HepG2 (cell line): ENCODE measurements around the gene SYAP1. TPM values are rescaled to one million over a fixed set of nuclear protein-coding genes. Genes with fewer than 3 reads are reported as not detected.

Experiments used
- ATAC-seq: fragments of 200-7000 bp; cut with Tn5 transposase; 3 replicates; pipeline ENCODE4 v1.9.1; 2020; ENCODE audit warnings: mild to moderate bottlenecking, moderate library complexity
- BruUV-seq: library from RNA; stranded (reverse); fragments of 400-500 nt; replicated peaks from 2 replicates; lab custom pipeline; 2021; lab: Mats Ljungman, UMichigan
- CTCF ChIA-PET: fragments of 300-600 bp; formaldehyde crosslinking; extraction: SDS; loops from one replicate; lab custom pipeline; 2021; ENCODE audit warnings: low total read pairs, inconsistent platforms, low intra/inter-chr PET ratio; lab: Yijun Ruan, JAX
- POLR2A ChIA-PET: fragments of 350-600 bp; sonication (Branson Sonifier 250); formaldehyde crosslinking; loops from one replicate; lab custom pipeline; 2020; ENCODE audit warnings: antibody characterized with exemption, inconsistent platforms; lab: Yijun Ruan, JAX
- DNase-seq: peaks from one replicate; pipeline ENCODE4 v3.0.0-alpha.2; 2015; ENCODE audit warnings: low spot score
- FAIRE-seq: peaks from 3 replicates; lab custom pipeline; 2011; peaks lifted over from hg19 to GRCh38; lab: Jason Lieb, UNC
- H2AFZ ChIP-seq: one replicate; pipeline ENCODE4 v1.6.1; 2011; ENCODE audit warnings: low read length, inconsistent platforms
- H3K27ac ChIP-seq: fragments of 300-600 bp; 3 replicates; pipeline ENCODE4 v1.8.0; 2011; ENCODE audit warnings: mixed run types, mild to moderate bottlenecking, mixed read lengths, low read length, inconsistent platforms; ENCODE audit not compliant: insufficient read depth; ENCODE audit errors: extremely low read length
- H3K27me3 ChIP-seq, 2 experiments: fragments of 200-600 bp in 1 of 2; 2 replicates in 1 of 2; 3 replicates in 1 of 2; pipeline versions ENCODE4 v1.6.0 to v1.8.0; 2011; ENCODE audit warnings: low read length in 2 of 2, mild to moderate bottlenecking in 2 of 2, moderate library complexity in 2 of 2, inconsistent platforms in 1 of 2; ENCODE audit not compliant: insufficient read depth in 2 of 2, control insufficient read depth in 1 of 2
- H3K36me3 ChIP-seq, 2 experiments: fragments of 200-600 bp in 1 of 2; replicated peaks in 1 of 2; 2 replicates in 1 of 2; 3 replicates in 1 of 2; pipeline versions ENCODE4 v1.5.1 to v1.8.0; 2011; ENCODE audit warnings: low read length in 2 of 2, inconsistent platforms in 1 of 2; ENCODE audit not compliant: insufficient read depth in 2 of 2, control insufficient read depth in 1 of 2
- H3K4me1 ChIP-seq: 2 replicates; pipeline ENCODE4 v1.5.1; 2012; ENCODE audit warnings: low read length, inconsistent platforms; ENCODE audit not compliant: insufficient read depth
- H3K4me2 ChIP-seq: 2 replicates; pipeline ENCODE4 v1.6.0; 2011; ENCODE audit warnings: low read depth, low read length, inconsistent platforms
- H3K4me3 ChIP-seq, 3 experiments: fragments of 200-600 bp in 1 of 3; sonication (generic), shearing (Covaris generic) in 1 of 3; replicated peaks in 1 of 3; 2 replicates each; pipeline ENCODE4 v1.5.1; 2011 to 2016; ENCODE audit warnings: low read length in 3 of 3, inconsistent platforms in 2 of 3, low read depth in 2 of 3, mild to moderate bottlenecking in 2 of 3, control low read depth in 1 of 3, mixed read lengths in 1 of 3; ENCODE audit not compliant: insufficient read depth in 1 of 3
- H3K79me2 ChIP-seq: one replicate; pipeline ENCODE4 v1.6.1; 2011; ENCODE audit warnings: low read length, inconsistent platforms; ENCODE audit not compliant: insufficient read depth
- H3K9ac ChIP-seq: 2 replicates; pipeline ENCODE4 v1.6.0; 2011; ENCODE audit warnings: mild to moderate bottlenecking, low read depth, low read length, inconsistent platforms; ENCODE audit not compliant: insufficient read depth
- H3K9me3 ChIP-seq: 2 replicates; pipeline ENCODE4 v1.5.1; 2012; ENCODE audit warnings: mild to moderate bottlenecking, low read length
- H4K20me1 ChIP-seq: 2 replicates; pipeline ENCODE4 v1.6.0; 2011; ENCODE audit warnings: inconsistent platforms, mild to moderate bottlenecking, low read length, moderate library complexity; ENCODE audit not compliant: insufficient read depth
- ARID5B ChIP-seq: IDR thresholded peaks from 2 replicates; pipeline ENCODE4 v1.4.0; 2020; ENCODE audit warnings: mild to moderate bottlenecking, missing genetic modification reagents
- ARNTL ChIP-seq: sonication (generic); formaldehyde crosslinking; IDR thresholded peaks from 2 replicates; pipeline ENCODE4 v1.4.0; 2020; ENCODE audit warnings: mild to moderate bottlenecking, missing genetic modification reagents
- HOXA9 ChIP-seq: sonication (generic); formaldehyde crosslinking; IDR thresholded peaks from 2 replicates; pipeline ENCODE4 v1.8.1; 2022; ENCODE audit warnings: missing genetic modification reagents, mild to moderate bottlenecking, moderate library complexity, borderline replicate concordance
- KMT2A ChIP-seq: sonication (generic); formaldehyde crosslinking; IDR thresholded peaks from 2 replicates; pipeline ENCODE4 v1.4.0; 2020; ENCODE audit warnings: missing genetic modification reagents
- NFRKB ChIP-seq: fragments of 450-650 bp; IDR thresholded peaks from 2 replicates; pipeline ENCODE4 v1.6.1; 2017
- NR2F1 ChIP-seq, 2 experiments: fragments of 450-650 bp in 1 of 2; formaldehyde crosslinking in 1 of 2; IDR thresholded peaks; 2 replicates each; pipeline versions ENCODE4 v1.5.0 to v1.6.1; 2016 to 2020; ENCODE audit warnings: mild to moderate bottlenecking in 1 of 2, missing compliant biosample characterization in 1 of 2, missing genetic modification reagents in 1 of 2, moderate library complexity in 1 of 2
- NR2F6 ChIP-seq, 2 experiments: IDR thresholded peaks; 2 replicates each; pipeline ENCODE4 v1.6.1; 2016; ENCODE audit warnings: antibody characterized with exemption in 1 of 2, mild to moderate bottlenecking in 1 of 2
- RARA ChIP-seq: IDR thresholded peaks from 2 replicates; pipeline ENCODE4 v1.6.1; 2016; ENCODE audit warnings: missing genetic modification reagents, missing compliant biosample characterization
- RXRB ChIP-seq: IDR thresholded peaks from 2 replicates; pipeline ENCODE4 v1.6.1; 2016; ENCODE audit warnings: borderline replicate concordance, missing genetic modification reagents, missing compliant biosample characterization
- SOX5 ChIP-seq: IDR thresholded peaks from 2 replicates; pipeline ENCODE4 v1.6.1; 2016; ENCODE audit warnings: borderline replicate concordance
- TEAD3 ChIP-seq: optimal IDR thresholded peaks from 2 replicates; pipeline ENCODE3; 2016; ENCODE audit warnings: borderline replicate concordance
- ZIK1 ChIP-seq: sonication (generic); formaldehyde crosslinking; IDR thresholded peaks from 2 replicates; pipeline ENCODE4 v1.5.0; 2020; ENCODE audit warnings: mild to moderate bottlenecking, low read depth, missing genetic modification reagents, borderline replicate concordance
- ZNF432 ChIP-seq: sonication (generic); formaldehyde crosslinking; IDR thresholded peaks from 2 replicates; pipeline ENCODE4 v1.5.0; 2020; ENCODE audit warnings: missing genetic modification reagents, mild to moderate bottlenecking, borderline replicate concordance
- ZNF740 ChIP-seq: sonication (generic); formaldehyde crosslinking; IDR thresholded peaks from 2 replicates; pipeline ENCODE4 v1.4.0; 2020; ENCODE audit warnings: missing genetic modification reagents
- ZNF770 ChIP-seq: sonication (generic); formaldehyde crosslinking; IDR thresholded peaks from 2 replicates; pipeline ENCODE4 v1.5.0; 2020; ENCODE audit warnings: mild to moderate bottlenecking, missing genetic modification reagents
- WGBS: methylation state at CpG from one replicate; pipeline ENCODE4 v1.1.6; 2017; ENCODE audit warnings: low lambda C conversion rate; 5-methylcytosine and 5-hydroxymethylcytosine counted together
- in situ Hi-C: cut with HindIII; loops from 2 replicates; pipeline ENCODE4 v1.10.0; 2017; ENCODE audit warnings: low pct_unique_long_range_greater_than_20kb; ENCODE audit not compliant: extremely low pct_ligation_motif_present
- intact Hi-C: fragments of 100-400 bp; cut with micrococcal nuclease; formaldehyde crosslinking; loops from one replicate; pipeline ENCODE4 v1.10.0; 2022; ENCODE audit not compliant: unreplicated experiment
- polyA plus RNA-seq, 8 experiments: library from polyadenylated mRNA; depleted of rRNA in 3 of 8; stranded (reverse) in 7 of 8; unstranded in 1 of 8; fragments of >200 nt; fragmentation: Illumina TruSeq in 4 of 8; extraction: Trizol in 4 of 8; gene quantifications; 2 replicates each; pipeline versions ENCODE4 v1.2.1 to v1.2.3, GENCODE V29; 2011 to 2016; ENCODE audit warnings: low read depth in 4 of 8, missing spikeins in 1 of 8, mixed read lengths in 1 of 8; ENCODE audit not compliant: insufficient read depth in 1 of 8
- total RNA-seq, 5 experiments: library from RNA; depleted of rRNA; stranded (reverse); fragments of >200 nt; fragmentation: Illumina TruSeq; extraction: Trizol; gene quantifications; 2 replicates each; pipeline ENCODE4 v1.2.3, GENCODE V29; 2016; ENCODE audit warnings: low read depth in 1 of 5

Gene SYAP1
- total and polyA plus RNA-seq, 2 of the 13 experiments (the other 11 are each of a cell fraction or from before 2014, with no cell fraction given): 4.9 to 18.5 TPM

- H3K4me3 ChIP-seq: no peak overlapping the region
- no peaks in the 10 kb centered on the region for H4K20me1 ChIP-seq
- no TSS peak for BruUV-seq
- WGBS: 33% methylated on average over 7 of the region's 8 CpGs
- peaks cover 8% of the 10 kb centered on the region for H3K79me2 ChIP-seq
- no peak overlapping the region for H2AFZ ChIP-seq
- peak overlapping the region; percentile 12; the same call in 1 of the 2 replicates for H3K4me2 ChIP-seq
- H3K9ac ChIP-seq: no peak overlapping the region
- TF ChIP-seq SOX5 (CRISPR knock-in tag) (peak; percentile 16; the same call in 1 of the 2 replicates), ZIK1 (CRISPR knock-in tag) (no peak), KMT2A (CRISPR knock-in tag) (no peak), ARNTL (CRISPR knock-in tag) (0 out of 2 replicates have a peak, but pooled peaks have one; percentile 53), HOXA9 (CRISPR knock-in tag) (no peak), ARID5B (CRISPR knock-in tag) (peak; percentile 34; the same call in 1 of the 2 replicates), ZNF432 (CRISPR knock-in tag) (no peak), NR2F1 (CRISPR knock-in tag; IDR thresholded peaks at IDR 0.05) (peak; percentile 43 to 50; a peak in 2 of 4 replicates), ZNF740 (CRISPR knock-in tag) (no peak), RXRB (CRISPR knock-in tag) (0 out of 2 replicates have a peak, but pooled peaks have one; percentile 25), RARA (peak; percentile 45), NR2F6 (IDR thresholded peaks at IDR 0.05) (peak; percentile 57; the same call in 1 of the 2 replicates), NR2F6 (CRISPR knock-in tag; IDR thresholded peaks at IDR 0.05) (peak; percentile 79), ZNF770 (CRISPR knock-in tag) (peak; percentile 55; the same call in 1 of the 2 replicates), TEAD3 (CRISPR knock-in tag) (peak; percentile 12), NFRKB (no peak)
- ChIA-PET POLR2A (interaction anchor here (1.6 kb wide), 1 partner anchor 57 kb away, joined by 7 read pairs; no protein-coding TSS in a partner anchor), CTCF (no interaction called here)
- H3K27me3 ChIP-seq: no peaks in the 10 kb centered on the region; a peak in 1 of 5 replicates
- in situ Hi-C loops: no loop called here
- peak overlapping the region; percentile 35 for H3K27ac ChIP-seq
- intact Hi-C loops: loop anchor here (10.0 kb wide), 2 partner anchors 70 to 1840 kb away; partner anchors contain the start of genes FANCB, MOSPD2 and TXLNG
- no peaks in the 10 kb centered on the region for H3K9me3 ChIP-seq
- FAIRE-seq (no peak), ATAC-seq (no peak), DNase-seq (no peak)
- no peaks in the 10 kb centered on the region for H3K36me3 ChIP-seq
- H3K4me1 ChIP-seq: peaks cover 32% of the 10 kb centered on the region
Observed at GRCh38 chrX:16714504-16714903, 4.9 kb upstream of the SYAP1 start.
